Panc1 (cell line): ENCODE data around the gene SNU13.

ENCODE experiments used
- POLR2AphosphoS5 ChIP-seq: IDR thresholded peaks from 2 replicates; pipeline ENCODE4 v1.6.1; 2012; ENCODE audit warnings: mild to moderate bottlenecking, low read depth, low read length, moderate library complexity
- TCF7L2 ChIP-seq: IDR thresholded peaks from 2 replicates; pipeline ENCODE4 v1.6.1; 2011; ENCODE audit warnings: mild to moderate bottlenecking, low read depth, low read length, inconsistent platforms
- TF ChIP-seq, protein P1 (sequence below): fragments of 450-650 bp; IDR thresholded peaks from 2 replicates; pipeline ENCODE4 v1.5.1; 2017; ENCODE audit warnings: mild to moderate bottlenecking

DNA sequence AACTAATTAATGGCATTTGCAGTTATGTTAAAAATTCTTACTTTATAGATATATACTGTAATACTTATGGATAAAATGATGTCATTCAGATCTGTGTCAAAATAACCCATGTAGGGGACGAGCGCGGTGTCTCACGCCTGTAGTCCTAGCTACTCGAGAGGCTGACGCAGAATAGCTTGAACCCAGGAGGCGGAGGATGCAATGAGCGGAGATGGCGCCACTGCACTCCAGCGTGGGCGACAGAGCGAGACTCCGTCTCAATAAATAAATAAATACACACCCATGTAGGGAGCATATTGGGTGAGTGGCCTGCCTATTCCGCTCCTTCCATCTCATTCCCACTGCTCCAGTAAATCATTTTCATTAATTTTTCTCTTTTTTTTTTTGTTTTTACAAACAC lies 7.1 kb downstream of the SNU13 start:
- TF ChIP-seq, protein P1, sequence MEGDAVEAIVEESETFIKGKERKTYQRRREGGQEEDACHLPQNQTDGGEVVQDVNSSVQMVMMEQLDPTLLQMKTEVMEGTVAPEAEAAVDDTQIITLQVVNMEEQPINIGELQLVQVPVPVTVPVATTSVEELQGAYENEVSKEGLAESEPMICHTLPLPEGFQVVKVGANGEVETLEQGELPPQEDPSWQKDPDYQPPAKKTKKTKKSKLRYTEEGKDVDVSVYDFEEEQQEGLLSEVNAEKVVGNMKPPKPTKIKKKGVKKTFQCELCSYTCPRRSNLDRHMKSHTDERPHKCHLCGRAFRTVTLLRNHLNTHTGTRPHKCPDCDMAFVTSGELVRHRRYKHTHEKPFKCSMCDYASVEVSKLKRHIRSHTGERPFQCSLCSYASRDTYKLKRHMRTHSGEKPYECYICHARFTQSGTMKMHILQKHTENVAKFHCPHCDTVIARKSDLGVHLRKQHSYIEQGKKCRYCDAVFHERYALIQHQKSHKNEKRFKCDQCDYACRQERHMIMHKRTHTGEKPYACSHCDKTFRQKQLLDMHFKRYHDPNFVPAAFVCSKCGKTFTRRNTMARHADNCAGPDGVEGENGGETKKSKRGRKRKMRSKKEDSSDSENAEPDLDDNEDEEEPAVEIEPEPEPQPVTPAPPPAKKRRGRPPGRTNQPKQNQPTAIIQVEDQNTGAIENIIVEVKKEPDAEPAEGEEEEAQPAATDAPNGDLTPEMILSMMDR: no peak
- TF ChIP-seq POLR2AphosphoS5: no peak
- no peak for TF ChIP-seq TCF7L2
